ENCODE data around the gene NDFIP1.

NDFIP1 gene

GRCh38 chr5:142201471-142201887 lies 92.9 kb downstream of the NDFIP1 start:
- H3K4me3 ChIP-seq (ENCODE audit: control insufficient read depth, low read depth, low read length) = no peak overlapping the region
- peak; percentile 100 for DNase-seq (ENCODE audit: low read depth)
- TF ChIP-seq CTCF (conservative IDR thresholded peaks at IDR 0.05; ENCODE audit: control insufficient read depth, insufficient read depth, low read depth, low read length) = no peak

DNA sequence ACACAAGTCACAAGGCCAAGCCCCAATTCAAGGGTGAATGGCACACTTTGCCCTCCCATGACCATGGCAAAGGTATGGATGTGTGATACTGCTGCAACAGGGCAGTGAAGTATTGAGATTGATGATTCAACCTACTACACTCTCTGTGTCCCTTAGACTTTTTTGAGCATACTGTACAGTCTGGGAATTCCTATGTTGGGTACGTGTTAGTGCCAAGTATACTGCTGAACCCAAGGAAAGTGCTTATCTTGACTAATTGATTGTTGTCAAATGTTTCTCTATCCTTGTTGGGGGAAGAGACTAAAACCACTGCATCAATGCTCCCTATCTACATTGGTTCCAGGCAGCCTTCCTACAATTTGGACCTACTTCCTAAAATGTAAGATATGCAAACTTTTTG lies 93.7 kb downstream of the NDFIP1 start:
- no peak overlapping the region for H3K4me3 ChIP-seq (ENCODE audit: control insufficient read depth, low read depth, low read length)
- DNase-seq (ENCODE audit: low read depth) = peak; percentile 70
- TF ChIP-seq CTCF (conservative IDR thresholded peaks at IDR 0.05; ENCODE audit: control insufficient read depth, insufficient read depth, low read depth, low read length) = no peak

All from fibroblast of mammary gland (primary cell).